GM23338 (cell line): ENCODE data around the gene GPR171. TPM values are rescaled to one million over a fixed set of nuclear protein-coding genes. Genes with fewer than 3 reads are reported as not detected.

Experiments
- ATAC-seq: fragments of 200-7000 bp; cut with Tn5 transposase; 3 replicates; pipeline ENCODE4 v1.9.1; 2020
- DNase-seq: peaks from one replicate; pipeline ENCODE4 v3.0.0-alpha.2; 2015; ENCODE audit warnings: low spot score
- H2AFZ ChIP-seq: fragments of 200-600 bp; sonication (generic); 2 replicates; pipeline ENCODE4 v1.8.0; 2016; ENCODE audit warnings: antibody characterized with exemption, mild to moderate bottlenecking, moderate library complexity
- H3F3A ChIP-seq: fragments of 200-600 bp; sonication (generic); replicated peaks from 2 replicates; pipeline ENCODE4 v1.8.0; 2017; ENCODE audit warnings: antibody characterized with exemption, mixed run types, low read depth
- H3K27ac ChIP-seq: fragments of 200-600 bp; sonication (generic); 2 replicates; pipeline ENCODE4 v1.6.1; 2016; ENCODE audit warnings: low read depth
- H3K27me3 ChIP-seq: fragments of 200-600 bp; sonication (generic); 2 replicates; pipeline ENCODE4 v1.8.0; 2016; ENCODE audit warnings: mild to moderate bottlenecking, mixed run types, moderate library complexity; ENCODE audit not compliant: insufficient read depth
- H3K36me3 ChIP-seq: fragments of 200-600 bp; sonication (generic); 2 replicates; pipeline ENCODE4 v1.8.0; 2016; ENCODE audit warnings: mild to moderate bottlenecking; ENCODE audit not compliant: insufficient read depth
- H3K4me1 ChIP-seq: fragments of 200-600 bp; sonication (generic); 2 replicates; pipeline ENCODE4 v1.8.0; 2016; ENCODE audit warnings: mild to moderate bottlenecking, moderate library complexity; ENCODE audit not compliant: insufficient read depth
- H3K4me2 ChIP-seq: fragments of 200-600 bp; sonication (generic); 2 replicates; pipeline ENCODE4 v1.7.1; 2017; ENCODE audit warnings: mixed run types
- H3K4me3 ChIP-seq: fragments of 200-600 bp; sonication (generic); 2 replicates; pipeline ENCODE4 v1.6.1; 2016; ENCODE audit warnings: mixed run types
- H3K79me2 ChIP-seq: fragments of 200-600 bp; sonication (generic); replicated peaks from 2 replicates; pipeline ENCODE4 v1.8.0; 2017; ENCODE audit warnings: mild to moderate bottlenecking; ENCODE audit not compliant: insufficient read depth
- H3K9me2 ChIP-seq: fragments of 200-600 bp; sonication (generic); 2 replicates; pipeline ENCODE4 v1.8.0; 2017; ENCODE audit not compliant: insufficient read depth
- H4K20me1 ChIP-seq: fragments of 200-600 bp; sonication (generic); replicated peaks from 2 replicates; pipeline ENCODE4 v1.8.0; 2017; ENCODE audit warnings: mild to moderate bottlenecking; ENCODE audit not compliant: insufficient read depth
- H3K27ac Mint-ChIP-seq: 2 replicates; pipeline ENCODE4 v1.8.0; 2020; ENCODE audit warnings: inconsistent platforms, mild to moderate bottlenecking, moderate library complexity, mixed read lengths
- H3K27me3 Mint-ChIP-seq: 3 replicates; pipeline ENCODE4 v1.8.0; 2022; ENCODE audit warnings: low read depth, mild to moderate bottlenecking, moderate library complexity, mixed read lengths, inconsistent platforms; ENCODE audit not compliant: insufficient read depth, poor library complexity
- H3K36me3 Mint-ChIP-seq: 3 replicates; pipeline ENCODE4 v1.8.0; 2021; ENCODE audit warnings: low read depth, mild to moderate bottlenecking, inconsistent platforms, moderate library complexity, mixed read lengths
- H3K4me1 Mint-ChIP-seq: 3 replicates; pipeline ENCODE4 v1.8.0; 2020; ENCODE audit warnings: mild to moderate bottlenecking, inconsistent platforms, mixed read lengths
- H3K4me3 Mint-ChIP-seq: 3 replicates; pipeline ENCODE4 v1.8.0; 2021; ENCODE audit warnings: moderate library complexity, mild to moderate bottlenecking, inconsistent platforms, mixed read lengths
- H3K9me3 Mint-ChIP-seq: 3 replicates; pipeline ENCODE4 v1.8.0; 2020; ENCODE audit warnings: moderate library complexity, mild to moderate bottlenecking, inconsistent platforms, mixed read lengths
- CREB1 ChIP-seq: fragments of 250-450 bp; sonication (Bioruptor Pico); IDR thresholded peaks from 2 replicates; pipeline ENCODE4 v1.5.0; 2020; ENCODE audit warnings: low read depth, mild to moderate bottlenecking, moderate library complexity
- EZH2 ChIP-seq: fragments of 200-600 bp; sonication (generic); IDR thresholded peaks from one replicate; pipeline ENCODE4 v1.8.0; 2017; ENCODE audit warnings: antibody characterized with exemption, mild to moderate bottlenecking, low read depth; ENCODE audit not compliant: unreplicated experiment
- EZH2phosphoT487 ChIP-seq: fragments of 200-600 bp; sonication (generic); IDR thresholded peaks from one replicate; pipeline ENCODE4 v1.8.1; 2018; ENCODE audit warnings: antibody characterized with exemption; ENCODE audit not compliant: unreplicated experiment
- JUNB ChIP-seq: IDR thresholded peaks from one replicate; pipeline ENCODE4 v1.6.1; 2016; ENCODE audit warnings: antibody characterized with exemption; ENCODE audit not compliant: unreplicated experiment
- POLR2AphosphoS5 ChIP-seq: IDR thresholded peaks from 2 replicates; pipeline ENCODE4 v1.6.1; 2016; ENCODE audit warnings: antibody characterized with exemption, low read depth
- ZNF114 ChIP-seq: fragments of 250-450 bp; sonication (Bioruptor Pico); IDR thresholded peaks from 2 replicates; pipeline ENCODE4 v1.5.0; 2020; ENCODE audit warnings: mild to moderate bottlenecking, moderate library complexity
- ZNF331 ChIP-seq: fragments of 250-450 bp; sonication (Bioruptor Pico); IDR thresholded peaks from 2 replicates; pipeline ENCODE4 v1.5.0; 2020; ENCODE audit warnings: low read depth, mild to moderate bottlenecking, moderate library complexity
- polyA plus RNA-seq: library from polyadenylated mRNA; unstranded; fragments of >200 nt; fragmentation: Nextera tagmentation; extraction: Ambion mirVana; gene quantifications from 2 replicates; pipeline ENCODE4 v1.2.1, GENCODE V29; 2016
- total RNA-seq: library from RNA; depleted of rRNA; stranded (reverse); fragments of >200 nt; shearing (Covaris generic); gene quantifications from 2 replicates; pipeline ENCODE4 v1.2.3, GENCODE V29; 2014
- TF ChIP-seq, protein P1 (sequence below), 2 experiments: fragments of 200-600 bp in 1 of 2; sonication (generic) in 1 of 2; conservative IDR thresholded peaks; 2 replicates each; pipeline versions ENCODE4 v1.5.1 to v1.6.1; 2016 to 2017; ENCODE audit warnings: antibody characterized with exemption in 2 of 2, low read depth in 2 of 2, mild to moderate bottlenecking in 2 of 2, moderate library complexity in 1 of 2
- TF ChIP-seq, protein P2 (sequence below): IDR thresholded peaks from 2 replicates; pipeline ENCODE4 v1.6.1; 2016; ENCODE audit warnings: antibody characterized with exemption
- TF ChIP-seq, protein P3 (sequence below): fragments of 250-450 bp; sonication (Bioruptor Pico); IDR thresholded peaks from 2 replicates; pipeline ENCODE4 v1.5.0; 2020; ENCODE audit warnings: mild to moderate bottlenecking, moderate library complexity

The GPR171 gene
- total and polyA plus RNA-seq, 2 experiments from 2014 or later: 3.4 TPM; not detected in 1

DNA sequence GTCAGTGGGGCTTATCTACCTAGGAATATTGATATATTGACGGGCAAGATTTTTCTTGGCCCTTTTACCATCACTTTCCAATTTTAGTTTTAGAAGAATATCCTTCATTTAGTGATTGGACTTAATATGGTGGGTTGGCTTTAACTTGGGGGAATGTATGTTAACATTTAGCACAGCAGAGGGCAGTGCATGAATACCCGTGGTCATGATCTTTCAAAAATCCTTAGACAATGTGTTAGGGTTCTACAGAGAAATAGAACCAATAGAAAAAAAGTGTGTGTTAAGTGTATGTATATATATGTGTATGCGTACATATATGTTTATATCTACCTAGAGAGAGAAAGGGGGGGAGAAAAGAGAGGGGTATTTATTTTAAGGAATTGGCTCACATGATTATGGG lies 36.9 kb downstream of the GPR171 start:
- H3K9me2 ChIP-seq: no peaks in the 10 kb centered on the region
- Mint-ChIP-seq H3K4me3 (no peak overlapping the region), H3K9me3 (no peaks in the 10 kb centered on the region), H3K4me1 (peaks cover 12% of the 10 kb centered on the region), H3K36me3 (peaks cover 4% of the 10 kb centered on the region; the same call in 2 of the 3 replicates), H3K27me3 (no peaks in the 10 kb centered on the region), H3K27ac (no peak overlapping the region)
- TF ChIP-seq ZNF331 (CRISPR knock-in tag): no peak
- TF ChIP-seq, protein P1, sequence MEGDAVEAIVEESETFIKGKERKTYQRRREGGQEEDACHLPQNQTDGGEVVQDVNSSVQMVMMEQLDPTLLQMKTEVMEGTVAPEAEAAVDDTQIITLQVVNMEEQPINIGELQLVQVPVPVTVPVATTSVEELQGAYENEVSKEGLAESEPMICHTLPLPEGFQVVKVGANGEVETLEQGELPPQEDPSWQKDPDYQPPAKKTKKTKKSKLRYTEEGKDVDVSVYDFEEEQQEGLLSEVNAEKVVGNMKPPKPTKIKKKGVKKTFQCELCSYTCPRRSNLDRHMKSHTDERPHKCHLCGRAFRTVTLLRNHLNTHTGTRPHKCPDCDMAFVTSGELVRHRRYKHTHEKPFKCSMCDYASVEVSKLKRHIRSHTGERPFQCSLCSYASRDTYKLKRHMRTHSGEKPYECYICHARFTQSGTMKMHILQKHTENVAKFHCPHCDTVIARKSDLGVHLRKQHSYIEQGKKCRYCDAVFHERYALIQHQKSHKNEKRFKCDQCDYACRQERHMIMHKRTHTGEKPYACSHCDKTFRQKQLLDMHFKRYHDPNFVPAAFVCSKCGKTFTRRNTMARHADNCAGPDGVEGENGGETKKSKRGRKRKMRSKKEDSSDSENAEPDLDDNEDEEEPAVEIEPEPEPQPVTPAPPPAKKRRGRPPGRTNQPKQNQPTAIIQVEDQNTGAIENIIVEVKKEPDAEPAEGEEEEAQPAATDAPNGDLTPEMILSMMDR (conservative IDR thresholded peaks at IDR 0.05; ENCODE audit: low read depth in 2 of 2): peak in 1 of 2 experiments; percentile 18; a peak in 1 of 4 replicates
- no peaks in the 10 kb centered on the region for H3K27me3 ChIP-seq
- ATAC-seq (no peak), DNase-seq (no peak)
- no peak overlapping the region for H3K4me3 ChIP-seq
- no peak overlapping the region for H3K4me2 ChIP-seq
- H4K20me1 ChIP-seq: no peaks in the 10 kb centered on the region
- no peaks in the 10 kb centered on the region for H3K79me2 ChIP-seq
- no peak overlapping the region for H2AFZ ChIP-seq
- no peaks in the 10 kb centered on the region for H3K4me1 ChIP-seq
- H3K27ac ChIP-seq: no peak overlapping the region
- H3F3A ChIP-seq: no peaks in the 10 kb centered on the region
- H3K36me3 ChIP-seq: 0 out of 2 replicates have a peak, but pooled peaks cover 4% of the 10 kb centered on the region

DNA sequence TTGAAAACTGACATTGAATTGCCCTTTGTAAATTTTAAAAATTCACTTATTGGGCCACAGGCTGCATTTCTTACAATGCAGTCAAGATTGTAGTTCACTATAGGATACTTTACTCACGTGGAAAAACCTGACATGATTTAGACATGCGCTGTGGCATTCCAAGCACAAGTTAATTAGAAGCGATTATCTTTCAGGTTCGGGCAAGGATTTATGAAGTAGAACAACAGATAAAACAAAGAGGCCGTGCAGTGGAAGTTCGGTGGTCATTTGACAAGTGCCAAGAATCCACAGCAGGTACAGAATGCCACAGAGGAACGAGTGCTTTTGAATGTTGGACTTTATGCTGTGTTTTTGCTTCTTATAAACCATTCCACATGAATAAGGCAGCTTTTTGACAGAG lies 37.8 kb downstream of the GPR171 start:
- Histone ChIP-seq H3K4me1 (no peaks in the 10 kb centered on the region), H3K36me3 (0 out of 2 replicates have a peak, but pooled peaks cover 6% of the 10 kb centered on the region), H3K9me2 (no peaks in the 10 kb centered on the region), H3K79me2 (no peaks in the 10 kb centered on the region), H4K20me1 (no peaks in the 10 kb centered on the region), H3K4me3 (no peak overlapping the region), H2AFZ (no peak overlapping the region), H3K27me3 (no peaks in the 10 kb centered on the region), H3K4me2 (no peak overlapping the region), H3F3A (no peaks in the 10 kb centered on the region), H3K27ac (no peak overlapping the region)
- no peak for TF ChIP-seq ZNF331 (CRISPR knock-in tag)
- no peak for TF ChIP-seq CREB1 (CRISPR knock-in tag)
- no peak for TF ChIP-seq POLR2AphosphoS5
- TF ChIP-seq, protein P2, sequence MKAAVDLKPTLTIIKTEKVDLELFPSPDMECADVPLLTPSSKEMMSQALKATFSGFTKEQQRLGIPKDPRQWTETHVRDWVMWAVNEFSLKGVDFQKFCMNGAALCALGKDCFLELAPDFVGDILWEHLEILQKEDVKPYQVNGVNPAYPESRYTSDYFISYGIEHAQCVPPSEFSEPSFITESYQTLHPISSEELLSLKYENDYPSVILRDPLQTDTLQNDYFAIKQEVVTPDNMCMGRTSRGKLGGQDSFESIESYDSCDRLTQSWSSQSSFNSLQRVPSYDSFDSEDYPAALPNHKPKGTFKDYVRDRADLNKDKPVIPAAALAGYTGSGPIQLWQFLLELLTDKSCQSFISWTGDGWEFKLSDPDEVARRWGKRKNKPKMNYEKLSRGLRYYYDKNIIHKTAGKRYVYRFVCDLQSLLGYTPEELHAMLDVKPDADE: no peak
- TF ChIP-seq EZH2: no peak
- TF ChIP-seq, protein P3, sequence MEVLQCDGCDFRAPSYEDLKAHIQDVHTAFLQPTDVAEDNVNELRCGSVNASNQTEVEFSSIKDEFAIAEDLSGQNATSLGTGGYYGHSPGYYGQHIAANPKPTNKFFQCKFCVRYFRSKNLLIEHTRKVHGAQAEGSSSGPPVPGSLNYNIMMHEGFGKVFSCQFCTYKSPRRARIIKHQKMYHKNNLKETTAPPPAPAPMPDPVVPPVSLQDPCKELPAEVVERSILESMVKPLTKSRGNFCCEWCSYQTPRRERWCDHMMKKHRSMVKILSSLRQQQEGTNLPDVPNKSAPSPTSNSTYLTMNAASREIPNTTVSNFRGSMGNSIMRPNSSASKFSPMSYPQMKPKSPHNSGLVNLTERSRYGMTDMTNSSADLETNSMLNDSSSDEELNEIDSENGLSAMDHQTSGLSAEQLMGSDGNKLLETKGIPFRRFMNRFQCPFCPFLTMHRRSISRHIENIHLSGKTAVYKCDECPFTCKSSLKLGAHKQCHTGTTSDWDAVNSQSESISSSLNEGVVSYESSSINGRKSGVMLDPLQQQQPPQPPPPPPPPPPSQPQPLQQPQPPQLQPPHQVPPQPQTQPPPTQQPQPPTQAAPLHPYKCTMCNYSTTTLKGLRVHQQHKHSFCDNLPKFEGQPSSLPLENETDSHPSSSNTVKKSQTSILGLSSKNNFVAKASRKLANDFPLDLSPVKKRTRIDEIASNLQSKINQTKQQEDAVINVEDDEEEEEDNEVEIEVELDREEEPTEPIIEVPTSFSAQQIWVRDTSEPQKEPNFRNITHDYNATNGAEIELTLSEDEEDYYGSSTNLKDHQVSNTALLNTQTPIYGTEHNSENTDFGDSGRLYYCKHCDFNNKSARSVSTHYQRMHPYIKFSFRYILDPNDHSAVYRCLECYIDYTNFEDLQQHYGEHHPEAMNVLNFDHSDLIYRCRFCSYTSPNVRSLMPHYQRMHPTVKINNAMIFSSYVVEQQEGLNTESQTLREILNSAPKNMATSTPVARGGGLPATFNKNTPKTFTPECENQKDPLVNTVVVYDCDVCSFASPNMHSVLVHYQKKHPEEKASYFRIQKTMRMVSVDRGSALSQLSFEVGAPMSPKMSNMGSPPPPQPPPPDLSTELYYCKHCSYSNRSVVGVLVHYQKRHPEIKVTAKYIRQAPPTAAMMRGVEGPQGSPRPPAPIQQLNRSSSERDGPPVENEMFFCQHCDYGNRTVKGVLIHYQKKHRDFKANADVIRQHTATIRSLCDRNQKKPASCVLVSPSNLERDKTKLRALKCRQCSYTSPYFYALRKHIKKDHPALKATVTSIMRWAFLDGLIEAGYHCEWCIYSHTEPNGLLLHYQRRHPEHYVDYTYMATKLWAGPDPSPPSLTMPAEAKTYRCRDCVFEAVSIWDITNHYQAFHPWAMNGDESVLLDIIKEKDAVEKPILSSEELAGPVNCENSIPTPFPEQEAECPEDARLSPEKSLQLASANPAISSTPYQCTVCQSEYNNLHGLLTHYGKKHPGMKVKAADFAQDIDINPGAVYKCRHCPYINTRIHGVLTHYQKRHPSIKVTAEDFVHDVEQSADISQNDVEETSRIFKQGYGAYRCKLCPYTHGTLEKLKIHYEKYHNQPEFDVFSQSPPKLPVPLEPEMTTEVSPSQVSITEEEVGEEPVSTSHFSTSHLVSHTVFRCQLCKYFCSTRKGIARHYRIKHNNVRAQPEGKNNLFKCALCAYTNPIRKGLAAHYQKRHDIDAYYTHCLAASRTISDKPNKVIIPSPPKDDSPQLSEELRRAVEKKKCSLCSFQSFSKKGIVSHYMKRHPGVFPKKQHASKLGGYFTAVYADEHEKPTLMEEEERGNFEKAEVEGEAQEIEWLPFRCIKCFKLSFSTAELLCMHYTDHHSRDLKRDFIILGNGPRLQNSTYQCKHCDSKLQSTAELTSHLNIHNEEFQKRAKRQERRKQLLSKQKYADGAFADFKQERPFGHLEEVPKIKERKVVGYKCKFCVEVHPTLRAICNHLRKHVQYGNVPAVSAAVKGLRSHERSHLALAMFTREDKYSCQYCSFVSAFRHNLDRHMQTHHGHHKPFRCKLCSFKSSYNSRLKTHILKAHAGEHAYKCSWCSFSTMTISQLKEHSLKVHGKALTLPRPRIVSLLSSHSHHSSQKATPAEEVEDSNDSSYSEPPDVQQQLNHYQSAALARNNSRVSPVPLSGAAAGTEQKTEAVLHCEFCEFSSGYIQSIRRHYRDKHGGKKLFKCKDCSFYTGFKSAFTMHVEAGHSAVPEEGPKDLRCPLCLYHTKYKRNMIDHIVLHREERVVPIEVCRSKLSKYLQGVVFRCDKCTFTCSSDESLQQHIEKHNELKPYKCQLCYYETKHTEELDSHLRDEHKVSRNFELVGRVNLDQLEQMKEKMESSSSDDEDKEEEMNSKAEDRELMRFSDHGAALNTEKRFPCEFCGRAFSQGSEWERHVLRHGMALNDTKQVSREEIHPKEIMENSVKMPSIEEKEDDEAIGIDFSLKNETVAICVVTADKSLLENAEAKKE (CRISPR knock-in tag): no peak
- TF ChIP-seq EZH2phosphoT487: no peak
- no peak for TF ChIP-seq JUNB
- TF ChIP-seq, protein P1 (conservative IDR thresholded peaks at IDR 0.05; ENCODE audit: low read depth in 2 of 2): no peak
- no peak for TF ChIP-seq ZNF114 (CRISPR knock-in tag)
- Mint-ChIP-seq H3K27me3 (no peaks in the 10 kb centered on the region), H3K4me1 (peaks cover 4% of the 10 kb centered on the region; the same call in 2 of the 3 replicates), H3K27ac (no peak overlapping the region), H3K9me3 (no peaks in the 10 kb centered on the region), H3K36me3 (peaks cover 4% of the 10 kb centered on the region; the same call in 2 of the 3 replicates), H3K4me3 (no peak overlapping the region)
- DNase-seq (no peak), ATAC-seq (no peak)
